HepG2 (cell line): ENCODE measurements around the gene GRB2. TPM values are rescaled to one million over a fixed set of nuclear protein-coding genes. Genes with fewer than 3 reads are reported as not detected.
A peak's percentile ranks its signal among the peaks of the same experiment; 100 is the strongest.

Experiments
- CENPT ChIP-seq: sonication (generic); formaldehyde crosslinking; IDR thresholded peaks from 2 replicates; pipeline ENCODE4 v1.8.0; 2022; ENCODE audit warnings: low read depth, mild to moderate bottlenecking, moderate library complexity, missing genetic modification reagents
- EZH2 ChIP-seq: conservative IDR thresholded peaks from 2 replicates; pipeline ENCODE4 v1.6.1; 2012; ENCODE audit warnings: mild to moderate bottlenecking, low read depth, low read length, moderate library complexity
- FIP1L1 ChIP-seq: fragments of 200-400 bp; formaldehyde crosslinking; IDR thresholded peaks from 2 replicates; pipeline ENCODE4 v1.6.1; 2018; ENCODE audit warnings: low read depth, mild to moderate bottlenecking, low read length, moderate library complexity, borderline replicate concordance; ENCODE audit not compliant: insufficient read depth
- HIVEP1 ChIP-seq: sonication (generic); formaldehyde crosslinking; IDR thresholded peaks from 2 replicates; pipeline ENCODE4 v1.4.0; 2020; ENCODE audit warnings: mild to moderate bottlenecking, missing genetic modification reagents
- MIER3 ChIP-seq: IDR thresholded peaks from 2 replicates; pipeline ENCODE4 v1.6.1; 2016; ENCODE audit warnings: missing compliant biosample characterization, borderline replicate concordance
- SYNCRIP ChIP-seq: fragments of 200-400 bp; formaldehyde crosslinking; IDR thresholded peaks from 2 replicates; pipeline ENCODE4 v1.6.1; 2018; ENCODE audit warnings: mild to moderate bottlenecking, low read depth, low read length; ENCODE audit not compliant: insufficient read depth
- ZNF235 ChIP-seq: sonication (generic); formaldehyde crosslinking; IDR thresholded peaks from 2 replicates; pipeline ENCODE4 v1.8.1; 2023; ENCODE audit warnings: mild to moderate bottlenecking, missing genetic modification reagents, borderline replicate concordance
- ZNF776 ChIP-seq: sonication (generic); formaldehyde crosslinking; IDR thresholded peaks from 2 replicates; pipeline ENCODE4 v1.4.0; 2020; ENCODE audit warnings: mild to moderate bottlenecking, missing genetic modification reagents
- ZNF788 ChIP-seq: sonication (generic); formaldehyde crosslinking; IDR thresholded peaks from 2 replicates; pipeline ENCODE4 v1.5.0; 2020; ENCODE audit warnings: mild to moderate bottlenecking, missing genetic modification reagents, borderline replicate concordance
- polyA plus RNA-seq, 8 experiments: library from polyadenylated mRNA; depleted of rRNA in 3 of 8; stranded (reverse) in 7 of 8; unstranded in 1 of 8; fragments of >200 nt; fragmentation: Illumina TruSeq in 4 of 8; extraction: Trizol in 4 of 8; gene quantifications; 2 replicates each; pipeline versions ENCODE4 v1.2.1 to v1.2.3, GENCODE V29; 2011 to 2016; ENCODE audit warnings: low read depth in 4 of 8, missing spikeins in 1 of 8, mixed read lengths in 1 of 8; ENCODE audit not compliant: insufficient read depth in 1 of 8
- total RNA-seq, 5 experiments: library from RNA; depleted of rRNA; stranded (reverse); fragments of >200 nt; fragmentation: Illumina TruSeq; extraction: Trizol; gene quantifications; 2 replicates each; pipeline ENCODE4 v1.2.3, GENCODE V29; 2016; ENCODE audit warnings: low read depth in 1 of 5
- TF ChIP-seq, protein P1 (sequence below): sonication (generic); formaldehyde crosslinking; IDR thresholded peaks from 2 replicates; pipeline ENCODE4 v1.8.1; 2023; ENCODE audit warnings: mild to moderate bottlenecking, missing genetic modification reagents
- TF ChIP-seq, protein P2 (sequence below): sonication (generic); formaldehyde crosslinking; IDR thresholded peaks from 2 replicates; pipeline ENCODE4 v1.8.1; 2022; ENCODE audit warnings: low read depth, mild to moderate bottlenecking, missing genetic modification reagents
- TF ChIP-seq, protein P3 (sequence below): sonication (generic); formaldehyde crosslinking; IDR thresholded peaks from 2 replicates; pipeline ENCODE4 v1.5.1; 2020; ENCODE audit warnings: mild to moderate bottlenecking, missing genetic modification reagents, borderline replicate concordance
- TF ChIP-seq, protein P4 (sequence below): sonication (generic); formaldehyde crosslinking; IDR thresholded peaks from 2 replicates; pipeline ENCODE4 v1.4.0; 2020; ENCODE audit warnings: missing genetic modification reagents

The GRB2 gene
- total and polyA plus RNA-seq, 2 of the 13 experiments (the other 11 are each of a cell fraction or from before 2014, with no cell fraction given), result 84.6 to 92.3 TPM

DNA sequence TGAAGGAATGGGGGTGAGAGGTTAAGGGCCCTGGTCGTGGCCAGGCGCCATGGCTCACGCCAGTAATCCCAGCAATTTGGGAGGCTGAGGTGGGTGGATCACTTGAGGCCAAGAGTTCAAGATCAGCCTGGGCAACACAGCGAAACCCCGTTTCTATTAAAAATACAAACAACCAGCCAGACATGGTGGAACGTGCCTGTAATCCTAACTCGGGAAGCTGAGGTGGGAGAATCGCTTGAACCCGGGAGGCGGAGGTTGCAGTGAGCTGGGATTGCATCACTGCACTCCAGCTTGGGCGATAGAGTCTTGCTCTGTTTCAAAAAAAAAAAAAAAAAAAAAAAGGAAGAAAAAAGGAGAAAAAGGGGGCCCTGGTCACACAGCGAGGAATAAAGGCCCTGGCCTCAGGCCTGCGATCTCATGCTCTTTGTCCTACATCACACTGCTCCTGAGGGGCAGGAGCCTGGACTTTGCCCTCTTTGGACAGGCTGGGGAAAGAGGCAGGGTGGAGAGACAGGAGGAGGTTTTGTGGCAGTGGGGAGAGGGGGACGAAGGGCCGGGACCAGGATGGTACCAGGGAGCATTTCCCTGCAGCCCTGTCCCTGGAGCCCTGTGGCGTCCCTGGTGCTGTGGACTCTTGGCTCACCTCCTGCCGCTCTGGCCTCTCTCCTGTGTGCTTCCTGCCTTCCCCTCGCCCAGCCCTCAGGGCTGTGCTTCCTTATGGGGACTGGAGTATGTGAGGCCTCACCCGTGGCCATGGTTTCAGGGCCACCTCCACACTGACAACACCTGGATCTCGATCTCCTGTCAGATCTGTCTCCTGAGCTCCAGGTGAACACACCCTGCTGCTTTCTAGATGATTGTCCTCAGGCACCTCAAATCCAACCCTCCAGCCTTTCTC is 96.5 kb downstream of the GRB2 start (continued):
- TF ChIP-seq HIVEP1 (CRISPR knock-in tag) (no peak), FIP1L1 (peak; percentile 84; the same call in 1 of the 2 replicates), SYNCRIP (no peak), ZNF235 (CRISPR knock-in tag) (0 out of 2 replicates have a peak, but pooled peaks have one; percentile 72), MIER3 (peak; percentile 87; the same call in 1 of the 2 replicates), ZNF776 (0 out of 2 replicates have a peak, but pooled peaks have one; percentile 56), CENPT (0 out of 2 replicates have a peak, but pooled peaks have one; percentile 68), EZH2 (no peak), ZNF788 (CRISPR knock-in tag) (peak; percentile 92; the same call in 1 of the 2 replicates)
- TF ChIP-seq, protein P1, sequence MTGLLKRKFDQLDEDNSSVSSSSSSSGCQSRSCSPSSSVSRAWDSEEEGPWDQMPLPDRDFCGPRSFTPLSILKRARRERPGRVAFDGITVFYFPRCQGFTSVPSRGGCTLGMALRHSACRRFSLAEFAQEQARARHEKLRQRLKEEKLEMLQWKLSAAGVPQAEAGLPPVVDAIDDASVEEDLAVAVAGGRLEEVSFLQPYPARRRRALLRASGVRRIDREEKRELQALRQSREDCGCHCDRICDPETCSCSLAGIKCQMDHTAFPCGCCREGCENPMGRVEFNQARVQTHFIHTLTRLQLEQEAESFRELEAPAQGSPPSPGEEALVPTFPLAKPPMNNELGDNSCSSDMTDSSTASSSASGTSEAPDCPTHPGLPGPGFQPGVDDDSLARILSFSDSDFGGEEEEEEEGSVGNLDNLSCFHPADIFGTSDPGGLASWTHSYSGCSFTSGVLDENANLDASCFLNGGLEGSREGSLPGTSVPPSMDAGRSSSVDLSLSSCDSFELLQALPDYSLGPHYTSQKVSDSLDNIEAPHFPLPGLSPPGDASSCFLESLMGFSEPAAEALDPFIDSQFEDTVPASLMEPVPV, result peak; percentile 10; the same call in 1 of the 2 replicates
- TF ChIP-seq, protein P2, sequence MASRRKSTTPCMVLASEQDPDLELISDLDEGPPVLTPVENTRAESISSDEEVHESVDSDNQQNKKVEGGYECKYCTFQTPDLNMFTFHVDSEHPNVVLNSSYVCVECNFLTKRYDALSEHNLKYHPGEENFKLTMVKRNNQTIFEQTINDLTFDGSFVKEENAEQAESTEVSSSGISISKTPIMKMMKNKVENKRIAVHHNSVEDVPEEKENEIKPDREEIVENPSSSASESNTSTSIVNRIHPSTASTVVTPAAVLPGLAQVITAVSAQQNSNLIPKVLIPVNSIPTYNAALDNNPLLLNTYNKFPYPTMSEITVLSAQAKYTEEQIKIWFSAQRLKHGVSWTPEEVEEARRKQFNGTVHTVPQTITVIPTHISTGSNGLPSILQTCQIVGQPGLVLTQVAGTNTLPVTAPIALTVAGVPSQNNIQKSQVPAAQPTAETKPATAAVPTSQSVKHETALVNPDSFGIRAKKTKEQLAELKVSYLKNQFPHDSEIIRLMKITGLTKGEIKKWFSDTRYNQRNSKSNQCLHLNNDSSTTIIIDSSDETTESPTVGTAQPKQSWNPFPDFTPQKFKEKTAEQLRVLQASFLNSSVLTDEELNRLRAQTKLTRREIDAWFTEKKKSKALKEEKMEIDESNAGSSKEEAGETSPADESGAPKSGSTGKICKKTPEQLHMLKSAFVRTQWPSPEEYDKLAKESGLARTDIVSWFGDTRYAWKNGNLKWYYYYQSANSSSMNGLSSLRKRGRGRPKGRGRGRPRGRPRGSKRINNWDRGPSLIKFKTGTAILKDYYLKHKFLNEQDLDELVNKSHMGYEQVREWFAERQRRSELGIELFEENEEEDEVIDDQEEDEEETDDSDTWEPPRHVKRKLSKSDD (CRISPR knock-in tag), result peak; percentile 88
- TF ChIP-seq, protein P3, sequence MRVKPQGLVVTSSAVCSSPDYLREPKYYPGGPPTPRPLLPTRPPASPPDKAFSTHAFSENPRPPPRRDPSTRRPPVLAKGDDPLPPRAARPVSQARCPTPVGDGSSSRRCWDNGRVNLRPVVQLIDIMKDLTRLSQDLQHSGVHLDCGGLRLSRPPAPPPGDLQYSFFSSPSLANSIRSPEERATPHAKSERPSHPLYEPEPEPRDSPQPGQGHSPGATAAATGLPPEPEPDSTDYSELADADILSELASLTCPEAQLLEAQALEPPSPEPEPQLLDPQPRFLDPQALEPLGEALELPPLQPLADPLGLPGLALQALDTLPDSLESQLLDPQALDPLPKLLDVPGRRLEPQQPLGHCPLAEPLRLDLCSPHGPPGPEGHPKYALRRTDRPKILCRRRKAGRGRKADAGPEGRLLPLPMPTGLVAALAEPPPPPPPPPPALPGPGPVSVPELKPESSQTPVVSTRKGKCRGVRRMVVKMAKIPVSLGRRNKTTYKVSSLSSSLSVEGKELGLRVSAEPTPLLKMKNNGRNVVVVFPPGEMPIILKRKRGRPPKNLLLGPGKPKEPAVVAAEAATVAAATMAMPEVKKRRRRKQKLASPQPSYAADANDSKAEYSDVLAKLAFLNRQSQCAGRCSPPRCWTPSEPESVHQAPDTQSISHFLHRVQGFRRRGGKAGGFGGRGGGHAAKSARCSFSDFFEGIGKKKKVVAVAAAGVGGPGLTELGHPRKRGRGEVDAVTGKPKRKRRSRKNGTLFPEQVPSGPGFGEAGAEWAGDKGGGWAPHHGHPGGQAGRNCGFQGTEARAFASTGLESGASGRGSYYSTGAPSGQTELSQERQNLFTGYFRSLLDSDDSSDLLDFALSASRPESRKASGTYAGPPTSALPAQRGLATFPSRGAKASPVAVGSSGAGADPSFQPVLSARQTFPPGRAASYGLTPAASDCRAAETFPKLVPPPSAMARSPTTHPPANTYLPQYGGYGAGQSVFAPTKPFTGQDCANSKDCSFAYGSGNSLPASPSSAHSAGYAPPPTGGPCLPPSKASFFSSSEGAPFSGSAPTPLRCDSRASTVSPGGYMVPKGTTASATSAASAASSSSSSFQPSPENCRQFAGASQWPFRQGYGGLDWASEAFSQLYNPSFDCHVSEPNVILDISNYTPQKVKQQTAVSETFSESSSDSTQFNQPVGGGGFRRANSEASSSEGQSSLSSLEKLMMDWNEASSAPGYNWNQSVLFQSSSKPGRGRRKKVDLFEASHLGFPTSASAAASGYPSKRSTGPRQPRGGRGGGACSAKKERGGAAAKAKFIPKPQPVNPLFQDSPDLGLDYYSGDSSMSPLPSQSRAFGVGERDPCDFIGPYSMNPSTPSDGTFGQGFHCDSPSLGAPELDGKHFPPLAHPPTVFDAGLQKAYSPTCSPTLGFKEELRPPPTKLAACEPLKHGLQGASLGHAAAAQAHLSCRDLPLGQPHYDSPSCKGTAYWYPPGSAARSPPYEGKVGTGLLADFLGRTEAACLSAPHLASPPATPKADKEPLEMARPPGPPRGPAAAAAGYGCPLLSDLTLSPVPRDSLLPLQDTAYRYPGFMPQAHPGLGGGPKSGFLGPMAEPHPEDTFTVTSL (CRISPR knock-in tag), result no peak
- TF ChIP-seq, protein P4, sequence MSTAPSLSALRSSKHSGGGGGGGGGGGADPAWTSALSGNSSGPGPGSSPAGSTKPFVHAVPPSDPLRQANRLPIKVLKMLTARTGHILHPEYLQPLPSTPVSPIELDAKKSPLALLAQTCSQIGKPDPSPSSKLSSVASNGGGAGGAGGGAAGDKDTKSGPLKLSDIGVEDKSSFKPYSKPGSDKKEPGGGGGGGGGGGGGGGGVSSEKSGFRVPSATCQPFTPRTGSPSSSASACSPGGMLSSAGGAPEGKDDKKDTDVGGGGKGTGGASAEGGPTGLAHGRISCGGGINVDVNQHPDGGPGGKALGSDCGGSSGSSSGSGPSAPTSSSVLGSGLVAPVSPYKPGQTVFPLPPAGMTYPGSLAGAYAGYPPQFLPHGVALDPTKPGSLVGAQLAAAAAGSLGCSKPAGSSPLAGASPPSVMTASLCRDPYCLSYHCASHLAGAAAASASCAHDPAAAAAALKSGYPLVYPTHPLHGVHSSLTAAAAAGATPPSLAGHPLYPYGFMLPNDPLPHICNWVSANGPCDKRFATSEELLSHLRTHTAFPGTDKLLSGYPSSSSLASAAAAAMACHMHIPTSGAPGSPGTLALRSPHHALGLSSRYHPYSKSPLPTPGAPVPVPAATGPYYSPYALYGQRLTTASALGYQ (CRISPR knock-in tag), result no peak; the same call in 1 of the 2 replicates
